ENCODE results near the gene SNX13.

The SNX13 gene

GRCh38 chr7:17786314-17786852 lies 153.9 kb downstream of the SNX13 start:
- no peak for TF ChIP-seq CTCF (IDR thresholded peaks at IDR 0.05)
- H3K4me1 ChIP-seq (ENCODE audit: control insufficient read depth in 1 of 2, insufficient read depth in 1 of 2, low read depth in 1 of 2, low read length in 1 of 2) = no peaks in the 10 kb centered on the region
- H3K27ac ChIP-seq = no peak overlapping the region
- no peak overlapping the region for H3K4me3 ChIP-seq (ENCODE audit: low read depth in 1 of 2, low read length in 1 of 2)
- peaks cover 3% of the 10 kb centered on the region for H3K36me3 ChIP-seq
- no peaks in the 10 kb centered on the region for H3K9me3 ChIP-seq
- H3K27me3 ChIP-seq = no peaks in the 10 kb centered on the region

- TF ChIP-seq CTCF (IDR thresholded peaks at IDR 0.05) = no peak
- Histone ChIP-seq H3K27me3 (no peaks in the 10 kb centered on the region), H3K27ac (no peak overlapping the region), H3K4me3 (ENCODE audit: low read depth in 1 of 2, low read length in 1 of 2) (no peak overlapping the region), H3K9me3 (no peaks in the 10 kb centered on the region), H3K4me1 (ENCODE audit: control insufficient read depth in 1 of 2, insufficient read depth in 1 of 2, low read depth in 1 of 2, low read length in 1 of 2) (no peaks in the 10 kb centered on the region), H3K36me3 (no peaks in the 10 kb centered on the region)
Measured at GRCh38 chr7:17782216-17782549, 158.1 kb downstream of the SNX13 start.

GRCh38 chr7:17781491-17782215 lies 158.6 kb downstream of the SNX13 start:
- no peak overlapping the region for H3K27ac ChIP-seq
- no peak overlapping the region for H3K4me3 ChIP-seq (ENCODE audit: low read depth in 1 of 2, low read length in 1 of 2)
- no peaks in the 10 kb centered on the region for H3K36me3 ChIP-seq
- H3K9me3 ChIP-seq = no peaks in the 10 kb centered on the region
- no peaks in the 10 kb centered on the region for H3K4me1 ChIP-seq (ENCODE audit: control insufficient read depth in 1 of 2, insufficient read depth in 1 of 2, low read depth in 1 of 2, low read length in 1 of 2)
- H3K27me3 ChIP-seq = no peaks in the 10 kb centered on the region
- no peak for TF ChIP-seq CTCF (IDR thresholded peaks at IDR 0.05)

GRCh38 chr7:17779381-17779780 lies 160.9 kb downstream of the SNX13 start:
- H3K36me3 ChIP-seq = no peaks in the 10 kb centered on the region
- no peak overlapping the region for H3K4me3 ChIP-seq (ENCODE audit: low read depth in 1 of 2, low read length in 1 of 2)
- H3K9me3 ChIP-seq = no peaks in the 10 kb centered on the region
- no peak for TF ChIP-seq CTCF (IDR thresholded peaks at IDR 0.05)
- no peaks in the 10 kb centered on the region for H3K4me1 ChIP-seq (ENCODE audit: control insufficient read depth in 1 of 2, insufficient read depth in 1 of 2, low read depth in 1 of 2, low read length in 1 of 2)
- no peaks in the 10 kb centered on the region for H3K27me3 ChIP-seq
- no peak overlapping the region for H3K27ac ChIP-seq

GRCh38 chr7:17774716-17775288 lies 165.5 kb downstream of the SNX13 start:
- peaks cover 11 to 15% of the 10 kb centered on the region in 2 experiments for H3K4me1 ChIP-seq (ENCODE audit: control insufficient read depth in 1 of 2, insufficient read depth in 1 of 2, low read depth in 1 of 2, low read length in 1 of 2)
- no peaks in the 10 kb centered on the region for H3K27me3 ChIP-seq
- H3K36me3 ChIP-seq = no peaks in the 10 kb centered on the region
- no peak overlapping the region for H3K27ac ChIP-seq
- no peak overlapping the region for H3K4me3 ChIP-seq (ENCODE audit: low read depth in 1 of 2, low read length in 1 of 2)
- TF ChIP-seq CTCF (IDR thresholded peaks at IDR 0.05) = no peak
- no peaks in the 10 kb centered on the region for H3K9me3 ChIP-seq

Measured in neutrophil (primary cell).